Peyer's patch (tissue), 4 donors: ENCODE measurements around the gene ZC3H12D.

Source experiments
- POLR2A ChIP-seq, 2 donors: fragments of 450-650 bp; IDR thresholded peaks; one replicate each; pipeline ENCODE4 v1.5.1; 2017; ENCODE audit warnings: antibody characterized with exemption in 2 of 2, mild to moderate bottlenecking in 2 of 2, moderate library complexity in 2 of 2
- TF ChIP-seq, protein P1 (sequence below), 6 experiments: fragments of 450-650 bp in 4 of 6; fragments of 200-600 bp in 2 of 6; sonication (generic) in 1 of 6; IDR thresholded peaks; one replicate each; pipeline ENCODE4 v1.5.1; 2017 to 2019; ENCODE audit warnings: antibody characterized with exemption in 6 of 6, mild to moderate bottlenecking in 3 of 6, moderate library complexity in 1 of 6

DNA sequence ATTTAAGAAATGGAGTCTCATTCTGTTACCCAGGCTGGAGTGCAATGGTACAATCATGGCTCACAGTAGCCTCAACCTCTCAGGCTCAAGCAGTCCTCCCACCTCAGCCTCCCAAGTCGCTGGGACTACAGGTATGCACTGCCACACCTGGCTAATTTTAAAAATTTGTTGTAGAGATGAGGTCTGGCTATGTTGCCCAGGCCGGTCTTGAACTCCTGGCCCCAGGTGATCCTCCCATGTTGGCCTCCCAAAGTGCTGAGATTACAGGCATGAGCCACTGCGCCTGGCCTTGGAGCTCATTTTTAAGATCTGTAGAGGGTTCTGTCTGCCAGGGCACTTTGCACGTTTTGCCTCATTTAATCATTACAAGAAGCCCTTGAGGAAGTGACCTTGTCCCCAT lies 17.5 kb downstream of the ZC3H12D start:
- TF ChIP-seq, protein P1, sequence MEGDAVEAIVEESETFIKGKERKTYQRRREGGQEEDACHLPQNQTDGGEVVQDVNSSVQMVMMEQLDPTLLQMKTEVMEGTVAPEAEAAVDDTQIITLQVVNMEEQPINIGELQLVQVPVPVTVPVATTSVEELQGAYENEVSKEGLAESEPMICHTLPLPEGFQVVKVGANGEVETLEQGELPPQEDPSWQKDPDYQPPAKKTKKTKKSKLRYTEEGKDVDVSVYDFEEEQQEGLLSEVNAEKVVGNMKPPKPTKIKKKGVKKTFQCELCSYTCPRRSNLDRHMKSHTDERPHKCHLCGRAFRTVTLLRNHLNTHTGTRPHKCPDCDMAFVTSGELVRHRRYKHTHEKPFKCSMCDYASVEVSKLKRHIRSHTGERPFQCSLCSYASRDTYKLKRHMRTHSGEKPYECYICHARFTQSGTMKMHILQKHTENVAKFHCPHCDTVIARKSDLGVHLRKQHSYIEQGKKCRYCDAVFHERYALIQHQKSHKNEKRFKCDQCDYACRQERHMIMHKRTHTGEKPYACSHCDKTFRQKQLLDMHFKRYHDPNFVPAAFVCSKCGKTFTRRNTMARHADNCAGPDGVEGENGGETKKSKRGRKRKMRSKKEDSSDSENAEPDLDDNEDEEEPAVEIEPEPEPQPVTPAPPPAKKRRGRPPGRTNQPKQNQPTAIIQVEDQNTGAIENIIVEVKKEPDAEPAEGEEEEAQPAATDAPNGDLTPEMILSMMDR (IDR thresholded peaks at IDR 0.05), result no peak
- no peak for TF ChIP-seq POLR2A (IDR thresholded peaks at IDR 0.05)
